ENCODE data around the gene PRF1. TPM values are rescaled to one million over a fixed set of nuclear protein-coding genes. Genes with fewer than 3 reads are reported as not detected.

PRF1 gene
- total and polyA plus RNA-seq, 2 donors (not counting 1 experiment from before 2014, with no cell fraction given): 1.0 to 1.9 TPM

GRCh38 chr10:70621503-70622078 lies 19.1 kb upstream of the PRF1 start:
- H3K4me3 Mint-ChIP-seq: no peak overlapping the region
- no peak overlapping the region for H3K9ac ChIP-seq (ENCODE audit: low read length)
- no peak for DNase-seq
- no peaks in the 10 kb centered on the region for H3K79me2 ChIP-seq (ENCODE audit: control insufficient read depth, insufficient read depth, low read length)
- ChIA-PET CTCF (no interaction called here), POLR2A (no interaction called here)
- intact Hi-C loops (cut with micrococcal nuclease): no loop called here
- no peak overlapping the region for H3K27ac Mint-ChIP-seq
- no peaks in the 10 kb centered on the region for H3K36me3 ChIP-seq (replicated peaks in 1 of 2; ENCODE audit: control extremely low read depth in 1 of 2, control insufficient read depth in 1 of 2, extremely low read depth in 1 of 2, insufficient read depth in 2 of 2, low read length in 1 of 2)
- TF ChIP-seq CTCF (IDR thresholded peaks at IDR 0.05) (no peak), EZH2 (IDR thresholded peaks at IDR 0.05; ENCODE audit: borderline replicate concordance, insufficient read depth, low read depth, low read length, poor library complexity, severe bottlenecking) (no peak)
- 100% methylated on average over 2 of the region's 4 CpGs for WGBS (ENCODE audit: insufficient coverage)
- peaks cover 0 to 4% (median 0%) of the 10 kb centered on the region in 4 experiments for H3K27me3 ChIP-seq (replicated peaks in 1 of 4; ENCODE audit: control extremely low read depth in 1 of 4, control insufficient read depth in 3 of 4, insufficient read depth in 4 of 4, low read length in 3 of 4)
- no peak overlapping the region for H3K27ac ChIP-seq (ENCODE audit: low read length in 2 of 2)
- no peak overlapping the region for H3K4me3 ChIP-seq (ENCODE audit: control extremely low read depth in 1 of 5, extremely low read depth in 1 of 5, insufficient read depth in 1 of 5, low read depth in 2 of 5, low read length in 4 of 5)
- H4K20me1 ChIP-seq (ENCODE audit: control insufficient read depth, insufficient read depth, low read length, poor library complexity, severe bottlenecking): no peaks in the 10 kb centered on the region
- H3K4me1 ChIP-seq (ENCODE audit: control insufficient read depth in 2 of 2, insufficient read depth in 2 of 2, low read length in 2 of 2): no peaks in the 10 kb centered on the region
- peaks cover 0 to 21% (median 9%) of the 10 kb centered on the region in 3 donors for H3K9me3 ChIP-seq (ENCODE audit: control extremely low read depth in 1 of 3, control insufficient read depth in 2 of 3, insufficient read depth in 1 of 3, low read length in 2 of 3)
- H3K4me1 Mint-ChIP-seq: no peaks in the 10 kb centered on the region
- H3K4me2 ChIP-seq (replicated peaks; ENCODE audit: low read depth, low read length, poor library complexity, severe bottlenecking): no peak overlapping the region
- peaks cover 11% of the 10 kb centered on the region for H3K9me3 Mint-ChIP-seq (ENCODE audit: insufficient read depth)
- no peak overlapping the region for H2AFZ ChIP-seq (ENCODE audit: insufficient read depth, low read depth, low read length, poor library complexity, severe bottlenecking)
- H3K27me3 Mint-ChIP-seq: peaks cover 23% of the 10 kb centered on the region
- no peak for ATAC-seq (ENCODE audit: low read depth)

GRCh38 chr10:70620020-70620289 lies 17.4 kb upstream of the PRF1 start:
- no peaks in the 10 kb centered on the region for H3K79me2 ChIP-seq (ENCODE audit: control insufficient read depth, insufficient read depth, low read length)
- intact Hi-C loops (cut with micrococcal nuclease): no loop called here
- no peaks in the 10 kb centered on the region for H3K36me3 ChIP-seq (replicated peaks in 1 of 2; ENCODE audit: control extremely low read depth in 1 of 2, control insufficient read depth in 1 of 2, extremely low read depth in 1 of 2, insufficient read depth in 2 of 2, low read length in 1 of 2)
- peaks cover 0 to 8% (median 0%) of the 10 kb centered on the region in 4 experiments for H3K27me3 ChIP-seq (replicated peaks in 1 of 4; ENCODE audit: control extremely low read depth in 1 of 4, control insufficient read depth in 3 of 4, insufficient read depth in 4 of 4, low read length in 3 of 4)
- peaks cover 0 to 21% (median 9%) of the 10 kb centered on the region in 3 donors for H3K9me3 ChIP-seq (ENCODE audit: control extremely low read depth in 1 of 3, control insufficient read depth in 2 of 3, insufficient read depth in 1 of 3, low read length in 2 of 3)
- peaks cover 35% of the 10 kb centered on the region for H3K27me3 Mint-ChIP-seq
- no peak overlapping the region for H3K4me2 ChIP-seq (replicated peaks; ENCODE audit: low read depth, low read length, poor library complexity, severe bottlenecking)
- no peak overlapping the region for H3K9ac ChIP-seq (ENCODE audit: low read length)
- POLR2A ChIA-PET: no interaction called here
- no peak overlapping the region for H3K4me3 Mint-ChIP-seq
- no peaks in the 10 kb centered on the region for H4K20me1 ChIP-seq (ENCODE audit: control insufficient read depth, insufficient read depth, low read length, poor library complexity, severe bottlenecking)
- TF ChIP-seq CTCF (IDR thresholded peaks at IDR 0.05) (no peak), EZH2 (IDR thresholded peaks at IDR 0.05; ENCODE audit: borderline replicate concordance, insufficient read depth, low read depth, low read length, poor library complexity, severe bottlenecking) (no peak)
- H3K27ac ChIP-seq (ENCODE audit: low read length in 2 of 2): no peak overlapping the region
- H3K4me3 ChIP-seq (ENCODE audit: control extremely low read depth in 1 of 5, extremely low read depth in 1 of 5, insufficient read depth in 1 of 5, low read depth in 2 of 5, low read length in 4 of 5): no peak overlapping the region
- no peaks in the 10 kb centered on the region for H3K4me1 Mint-ChIP-seq
- peaks cover 11% of the 10 kb centered on the region for H3K9me3 Mint-ChIP-seq (ENCODE audit: insufficient read depth)
- no peaks in the 10 kb centered on the region for H3K4me1 ChIP-seq (ENCODE audit: control insufficient read depth in 2 of 2, insufficient read depth in 2 of 2, low read length in 2 of 2)
- H3K27ac Mint-ChIP-seq: no peak overlapping the region
- DNase-seq (no peak), ATAC-seq (ENCODE audit: low read depth) (no peak)
- CTCF ChIA-PET: no interaction called here
- H2AFZ ChIP-seq (ENCODE audit: insufficient read depth, low read depth, low read length, poor library complexity, severe bottlenecking): no peak overlapping the region
